Measurements from ENCODE around the gene GTPBP4. TPM values are rescaled to one million over a fixed set of nuclear protein-coding genes. Genes with fewer than 3 reads are reported as not detected.

Gene GTPBP4
- total RNA-seq, 1 experiment from 2014 or later: 62.5 TPM

- peaks cover 22% of the 10 kb centered on the region for H3K9me3 ChIP-seq (ENCODE audit: insufficient read depth, low read depth)
- no TSS peak for BruUV-seq (replicated peaks)
- no peaks in the 10 kb centered on the region for H3K79me2 ChIP-seq (ENCODE audit: low read depth)
- no peak for DNase-seq
- no peak overlapping the region for H3K27ac ChIP-seq
- CTCF ChIA-PET: no interaction called here
- no peaks in the 10 kb centered on the region for H3K27me3 ChIP-seq (ENCODE audit: insufficient read depth, low read depth)
- H3F3A ChIP-seq (ENCODE audit: insufficient read depth, low read depth): no peaks in the 10 kb centered on the region
- H3K36me3 ChIP-seq (ENCODE audit: low read depth): no peaks in the 10 kb centered on the region
- POLR2A ChIA-PET (ENCODE audit: unreplicated experiment): no interaction called here
- no peaks in the 10 kb centered on the region for H4K20me1 ChIP-seq (ENCODE audit: insufficient read depth)
- no peak overlapping the region for H3K4me3 ChIP-seq
- TF ChIP-seq EZH2 (IDR thresholded peaks at IDR 0.05; ENCODE audit: low read depth) (no peak), CTCF (conservative IDR thresholded peaks at IDR 0.05) (no peak)
- no peak overlapping the region for H2AFZ ChIP-seq
- no peaks in the 10 kb centered on the region for H3K4me1 ChIP-seq (replicated peaks; ENCODE audit: insufficient read depth)
- no peaks in the 10 kb centered on the region for H3K9me2 ChIP-seq (ENCODE audit: insufficient read depth)
- intact Hi-C loops (cut with micrococcal nuclease; ENCODE audit: unreplicated experiment): no loop called here
- no peak overlapping the region for H3K4me2 ChIP-seq
Measured at GRCh38 chr10:978826-979421, 9.3 kb upstream of the GTPBP4 start.

- ChIA-PET CTCF (no interaction called here), POLR2A (ENCODE audit: unreplicated experiment) (no interaction called here)
- Histone ChIP-seq H3F3A (ENCODE audit: insufficient read depth, low read depth) (no peaks in the 10 kb centered on the region), H3K27ac (no peak overlapping the region), H3K79me2 (ENCODE audit: low read depth) (no peaks in the 10 kb centered on the region), H3K4me3 (no peak overlapping the region), H3K4me2 (no peak overlapping the region), H4K20me1 (ENCODE audit: insufficient read depth) (no peaks in the 10 kb centered on the region), H3K4me1 (replicated peaks; ENCODE audit: insufficient read depth) (no peaks in the 10 kb centered on the region; the same call in 1 of the 2 replicates), H3K36me3 (ENCODE audit: low read depth) (no peaks in the 10 kb centered on the region), H3K9me3 (ENCODE audit: insufficient read depth, low read depth) (peaks cover 22% of the 10 kb centered on the region), H2AFZ (no peak overlapping the region), H3K9me2 (ENCODE audit: insufficient read depth) (no peaks in the 10 kb centered on the region), H3K27me3 (ENCODE audit: insufficient read depth, low read depth) (no peaks in the 10 kb centered on the region)
- TF ChIP-seq CTCF (conservative IDR thresholded peaks at IDR 0.05) (no peak), EZH2 (IDR thresholded peaks at IDR 0.05; ENCODE audit: low read depth) (no peak)
- no TSS peak for BruUV-seq (replicated peaks)
- DNase-seq: no peak
- intact Hi-C loops (cut with micrococcal nuclease; ENCODE audit: unreplicated experiment): no loop called here
Measured at GRCh38 chr10:980468-981093, 7.7 kb upstream of the GTPBP4 start.

GRCh38 chr10:983401-983800 lies 4.8 kb upstream of the GTPBP4 start:
- no peak for TF ChIP-seq CTCF (conservative IDR thresholded peaks at IDR 0.05)
- TF ChIP-seq EZH2 (IDR thresholded peaks at IDR 0.05; ENCODE audit: low read depth): no peak
- POLR2A ChIA-PET (ENCODE audit: unreplicated experiment): no interaction called here
- Histone ChIP-seq H3K4me3 (no peak overlapping the region), H3F3A (ENCODE audit: insufficient read depth, low read depth) (peaks cover 9% of the 10 kb centered on the region; the same call in 1 of the 2 replicates), H3K79me2 (ENCODE audit: low read depth) (peaks cover 13% of the 10 kb centered on the region), H3K4me1 (replicated peaks; ENCODE audit: insufficient read depth) (peaks cover 10% of the 10 kb centered on the region), H3K27ac (0 out of 2 replicates have a peak overlapping the region, but pooled peaks have one; percentile 9), H3K36me3 (ENCODE audit: low read depth) (no peaks in the 10 kb centered on the region), H4K20me1 (ENCODE audit: insufficient read depth) (no peaks in the 10 kb centered on the region), H3K27me3 (ENCODE audit: insufficient read depth, low read depth) (no peaks in the 10 kb centered on the region), H3K9me2 (ENCODE audit: insufficient read depth) (no peaks in the 10 kb centered on the region), H2AFZ (no peak overlapping the region), H3K4me2 (no peak overlapping the region), H3K9me3 (ENCODE audit: insufficient read depth, low read depth) (peaks cover 21% of the 10 kb centered on the region)
- no TSS peak for BruUV-seq (replicated peaks)
- intact Hi-C loops (cut with micrococcal nuclease; ENCODE audit: unreplicated experiment): no loop called here
- CTCF ChIA-PET: no interaction called here
- no peak for DNase-seq

All from PC-9 (cell line).